SK-N-SH (cell line): Measurements from ENCODE around the gene POFUT2. TPM values are rescaled to one million over a fixed set of nuclear protein-coding genes. Genes with fewer than 3 reads are reported as not detected.

Experiments used
- CTCF ChIA-PET: fragments of 300-600, 350-600 bp; formaldehyde crosslinking; extraction: SDS; loops from one replicate; lab custom pipeline; 2021; lab: Yijun Ruan, JAX
- POLR2A ChIA-PET: fragments of 350-600 bp; sonication (Branson Sonifier 250); formaldehyde crosslinking; extraction: SDS; loops from one replicate; lab custom pipeline; 2020; ENCODE audit warnings: antibody characterized with exemption, inconsistent platforms; lab: Yijun Ruan, JAX
- DNase-seq: peaks from one replicate; pipeline ENCODE4 v3.0.0; 2012
- H2AFZ ChIP-seq: fragments of 200-600 bp; sonication (generic); 2 replicates; pipeline ENCODE4 v1.8.1; 2016; ENCODE audit warnings: antibody characterized with exemption, mild to moderate bottlenecking, low read depth
- H3F3A ChIP-seq: fragments of 200-600 bp; sonication (generic); replicated peaks from 2 replicates; pipeline ENCODE3; 2016; ENCODE audit warnings: antibody characterized with exemption, mild to moderate bottlenecking; ENCODE audit not compliant: insufficient read depth
- H3K27ac ChIP-seq, 2 experiments: fragments of 200-500 bp in 1 of 2; fragments of 200-600 bp in 1 of 2; sonication (Bioruptor generic) in 1 of 2; sonication (generic), shearing (Covaris generic) in 1 of 2; 2 replicates each; pipeline versions ENCODE4 v1.5.1 to v1.6.1; 2014 to 2016; ENCODE audit warnings: low read depth in 2 of 2, inconsistent platforms in 1 of 2, low read length in 1 of 2, mild to moderate bottlenecking in 1 of 2, mixed read lengths in 1 of 2
- H3K27me3 ChIP-seq: fragments of 200-600 bp; sonication (generic), shearing (Covaris generic); 2 replicates; pipeline ENCODE4 v1.6.1; 2016; ENCODE audit warnings: mixed run types; ENCODE audit not compliant: insufficient read depth
- H3K36me3 ChIP-seq, 2 experiments: fragments of 200-500 bp in 1 of 2; fragments of 200-600 bp in 1 of 2; sonication (Bioruptor generic) in 1 of 2; sonication (generic) in 1 of 2; replicated peaks in 1 of 2; 2 replicates each; pipeline versions ENCODE3 to v1.5.1; 2014 to 2016; ENCODE audit warnings: low read length in 1 of 2, mild to moderate bottlenecking in 1 of 2; ENCODE audit not compliant: insufficient read depth in 2 of 2, control insufficient read depth in 1 of 2
- H3K4me1 ChIP-seq, 2 experiments: fragments of 200-500 bp in 1 of 2; fragments of 200-600 bp in 1 of 2; sonication (Bioruptor generic) in 1 of 2; sonication (generic), shearing (Covaris generic) in 1 of 2; 2 replicates each; pipeline versions ENCODE4 v1.5.1 to v1.6.1; 2014 to 2016; ENCODE audit warnings: low read depth in 1 of 2, low read length in 1 of 2, mixed run types in 1 of 2; ENCODE audit not compliant: insufficient read depth in 2 of 2, control insufficient read depth in 1 of 2
- H3K4me2 ChIP-seq: fragments of 200-600 bp; sonication (generic), shearing (Covaris generic); 2 replicates; pipeline ENCODE4 v1.6.1; 2017; ENCODE audit warnings: mixed run types
- H3K4me3 ChIP-seq, 2 experiments: fragments of 200-500 bp in 1 of 2; fragments of 200-600 bp in 1 of 2; sonication (Bioruptor generic) in 1 of 2; sonication (generic), shearing (Covaris generic) in 1 of 2; 2 replicates each; pipeline versions ENCODE4 v1.5.1 to v1.8.1; 2014 to 2016; ENCODE audit warnings: low read depth in 2 of 2, inconsistent platforms in 1 of 2, low read length in 1 of 2, mild to moderate bottlenecking in 1 of 2, mixed read lengths in 1 of 2, moderate library complexity in 1 of 2
- H3K79me2 ChIP-seq: fragments of 200-600 bp; sonication (generic); 2 replicates; pipeline ENCODE4 v1.8.1; 2017; ENCODE audit warnings: mild to moderate bottlenecking; ENCODE audit not compliant: insufficient read depth
- H3K9ac ChIP-seq: fragments of 200-600 bp; sonication (generic); 2 replicates; pipeline ENCODE4 v1.6.1; 2017; ENCODE audit warnings: mixed run types
- H3K9me2 ChIP-seq: fragments of 200-600 bp; sonication (generic); 2 replicates; pipeline ENCODE4 v1.6.1; 2017; ENCODE audit warnings: mixed run types
- H3K9me3 ChIP-seq: fragments of 200-600 bp; sonication (generic); 2 replicates; pipeline ENCODE4 v1.6.1; 2017; ENCODE audit warnings: mixed run types, mild to moderate bottlenecking, moderate library complexity
- H4K20me1 ChIP-seq: fragments of 200-600 bp; sonication (generic); 2 replicates; pipeline ENCODE4 v1.6.1; 2017; ENCODE audit warnings: mild to moderate bottlenecking, mixed run types; ENCODE audit not compliant: insufficient read depth
- FOXM1 ChIP-seq: IDR thresholded peaks from 2 replicates; pipeline ENCODE4 v1.4.0; 2012; ENCODE audit warnings: low read depth, mild to moderate bottlenecking
- GABPA ChIP-seq: IDR thresholded peaks from 2 replicates; pipeline ENCODE4 v1.4.0; 2012; ENCODE audit warnings: low read depth, mild to moderate bottlenecking
- GATA2 ChIP-seq: sonication (generic); formaldehyde crosslinking; IDR thresholded peaks from 2 replicates; pipeline ENCODE4 v1.5.0; 2020; ENCODE audit warnings: mild to moderate bottlenecking, missing genetic modification reagents
- JUND ChIP-seq: IDR thresholded peaks from 2 replicates; pipeline ENCODE4 v1.4.0; 2012
- MEF2A ChIP-seq: IDR thresholded peaks from 2 replicates; pipeline ENCODE4 v1.4.0; 2012; ENCODE audit warnings: low read depth, borderline replicate concordance
- MXI1 ChIP-seq: IDR thresholded peaks from 2 replicates; pipeline ENCODE4 v1.6.1; 2012; ENCODE audit warnings: mild to moderate bottlenecking, low read depth, low read length, improper control_type of control experiment
- NRF1 ChIP-seq: IDR thresholded peaks from 2 replicates; pipeline ENCODE4 v1.6.1; 2012; ENCODE audit warnings: low read depth, mild to moderate bottlenecking, low read length
- PBX3 ChIP-seq: IDR thresholded peaks from 2 replicates; pipeline ENCODE4; 2012
- POLR2AphosphoS5 ChIP-seq: IDR thresholded peaks from 2 replicates; pipeline ENCODE4 v1.6.1; 2012; ENCODE audit warnings: low read depth, low read length
- RCOR1 ChIP-seq: fragments of 150-350 bp; IDR thresholded peaks from 2 replicates; pipeline ENCODE4 v1.6.1; 2017; ENCODE audit warnings: antibody characterized with exemption, low read length
- RXRA ChIP-seq: IDR thresholded peaks from 2 replicates; pipeline ENCODE4 v1.4.0; 2012; ENCODE audit warnings: low read depth, mild to moderate bottlenecking, borderline replicate concordance
- TAF1 ChIP-seq: IDR thresholded peaks from 2 replicates; pipeline ENCODE4 v1.6.1; 2012; ENCODE audit warnings: low read depth, mild to moderate bottlenecking, low read length, moderate library complexity, borderline replicate concordance
- TCF12 ChIP-seq: IDR thresholded peaks from 2 replicates; pipeline ENCODE4 v1.4.0; 2012
- YY1 ChIP-seq: IDR thresholded peaks from 2 replicates; pipeline ENCODE4 v1.4.0; 2012; ENCODE audit warnings: low read depth, mild to moderate bottlenecking
- whole genome bisulfite sequencing: methylation state at CpG from one replicate; pipeline ENCODE4 v1.1.6; 2017; ENCODE audit warnings: low lambda C conversion rate; 5-methylcytosine and 5-hydroxymethylcytosine counted together
- polyA plus RNA-seq, 3 experiments: library from polyadenylated mRNA; depleted of rRNA; stranded (reverse); fragments of >200 nt; gene quantifications; 2 replicates each; pipeline ENCODE4 v1.2.3, GENCODE V29; 2012

The POFUT2 gene
- polyA plus RNA-seq, 1 of the 3 experiments (the other 2 are of a cell fraction) = 53.3 TPM

GRCh38 chr21:45264146-45264911 is 23.4 kb downstream of the POFUT2 start:
- WGBS = 88% methylated on average over 23 of the region's 23 CpGs
- 0 out of 2 replicates have a peak, but pooled peaks cover 14% of the 10 kb centered on the region for H4K20me1 ChIP-seq
- H3K27me3 ChIP-seq = no peaks in the 10 kb centered on the region
- peaks cover 3% of the 10 kb centered on the region for H3F3A ChIP-seq
- no peak overlapping the region for H3K9ac ChIP-seq
- TF ChIP-seq JUND (no peak), GABPA (no peak), TCF12 (no peak), RCOR1 (no peak)
- no peak overlapping the region for H3K4me3 ChIP-seq
- peak; percentile 33 for DNase-seq
- no peak overlapping the region for H3K27ac ChIP-seq
- H3K4me2 ChIP-seq = no peak overlapping the region
- no peaks in the 10 kb centered on the region for H3K9me2 ChIP-seq
- POLR2A ChIA-PET = interaction anchor here (0.6 kb wide), 1 partner anchor 11 kb away, joined by 3 read pairs; no protein-coding TSS in a partner anchor
- H3K4me1 ChIP-seq = peaks cover 0 to 10% of the 10 kb centered on the region in 2 experiments; a peak in 1 of 4 replicates
- CTCF ChIA-PET = interaction anchor here (0.6 to 2.2 kb wide), 3 partner anchors 22 to 127 kb away, joined by 3 to 6 read pairs (median 3); no protein-coding TSS in a partner anchor
- no peaks in the 10 kb centered on the region for H3K79me2 ChIP-seq
- peaks cover 0 to 48% of the 10 kb centered on the region in 2 experiments for H3K36me3 ChIP-seq
- H2AFZ ChIP-seq = no peak overlapping the region
- no peaks in the 10 kb centered on the region for H3K9me3 ChIP-seq

GRCh38 chr21:45263534-45263933 is 24.2 kb downstream of the POFUT2 start:
- Histone ChIP-seq H2AFZ (no peak overlapping the region), H4K20me1 (0 out of 2 replicates have a peak, but pooled peaks cover 14% of the 10 kb centered on the region), H3K4me1 (peaks cover 0 to 14% of the 10 kb centered on the region in 2 experiments; a peak in 1 of 4 replicates), H3F3A (peaks cover 3% of the 10 kb centered on the region), H3K79me2 (no peaks in the 10 kb centered on the region), H3K27ac (no peak overlapping the region), H3K9me2 (no peaks in the 10 kb centered on the region), H3K4me2 (no peak overlapping the region), H3K4me3 (no peak overlapping the region), H3K36me3 (peaks cover 0 to 48% of the 10 kb centered on the region in 2 experiments), H3K9ac (no peak overlapping the region), H3K27me3 (no peaks in the 10 kb centered on the region), H3K9me3 (no peaks in the 10 kb centered on the region)
- 100% methylated on average over 1 of the region's 6 CpGs for WGBS
- peak; percentile 12 for DNase-seq
- ChIA-PET POLR2A (no interaction called here), CTCF (interaction anchor here (2.2 kb wide), 1 partner anchor 123 kb away, joined by 6 read pairs; no protein-coding TSS in a partner anchor)
- TF ChIP-seq GATA2 (no peak), NRF1 (no peak), RXRA (no peak), TAF1 (no peak), MEF2A (no peak), PBX3 (no peak), MXI1 (no peak), POLR2AphosphoS5 (no peak), YY1 (no peak), FOXM1 (no peak)
